GM12872 (cell line): ENCODE measurements around the gene TOMM6.

Experiments used
- TF ChIP-seq, protein P1 (sequence below): IDR thresholded peaks from 3 replicates; pipeline ENCODE4 v1.5.1; 2011; ENCODE audit warnings: low read depth, mild to moderate bottlenecking, low read length, moderate library complexity; ENCODE audit not compliant: insufficient read depth

The TOMM6 gene

DNA sequence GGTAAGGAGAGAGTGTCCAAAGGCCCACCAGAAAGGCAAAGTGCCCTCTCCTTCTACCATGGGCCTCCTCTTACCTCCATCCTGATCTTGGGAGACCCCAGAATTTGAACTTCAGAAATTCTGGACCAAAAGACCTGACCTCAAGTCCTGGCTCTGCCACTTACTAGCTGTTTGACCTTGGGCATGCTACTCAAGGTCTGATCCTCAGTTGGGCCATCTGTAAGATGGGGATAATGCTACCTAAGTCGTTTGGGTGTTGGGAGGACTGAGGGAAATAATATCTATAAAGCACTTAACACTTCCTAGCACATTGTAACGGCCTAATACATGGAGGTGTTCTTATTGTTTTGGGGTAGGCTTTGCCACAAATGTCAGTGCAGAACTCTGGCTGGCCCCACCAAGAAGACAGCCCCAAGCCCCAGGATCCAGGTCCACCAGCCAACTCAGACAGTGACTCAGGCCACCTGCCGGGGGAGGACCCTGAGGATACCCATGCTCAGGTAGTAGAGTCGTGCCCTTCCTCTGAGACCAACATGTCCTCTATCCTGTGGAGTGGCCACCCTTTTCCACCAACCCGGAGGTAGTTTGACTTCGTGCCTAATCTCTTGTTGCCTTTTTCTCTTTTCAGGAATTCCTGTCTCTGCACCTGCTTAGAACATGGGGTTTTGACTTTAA lies 4.3 kb upstream of the TOMM6 start:
- TF ChIP-seq, protein P1, sequence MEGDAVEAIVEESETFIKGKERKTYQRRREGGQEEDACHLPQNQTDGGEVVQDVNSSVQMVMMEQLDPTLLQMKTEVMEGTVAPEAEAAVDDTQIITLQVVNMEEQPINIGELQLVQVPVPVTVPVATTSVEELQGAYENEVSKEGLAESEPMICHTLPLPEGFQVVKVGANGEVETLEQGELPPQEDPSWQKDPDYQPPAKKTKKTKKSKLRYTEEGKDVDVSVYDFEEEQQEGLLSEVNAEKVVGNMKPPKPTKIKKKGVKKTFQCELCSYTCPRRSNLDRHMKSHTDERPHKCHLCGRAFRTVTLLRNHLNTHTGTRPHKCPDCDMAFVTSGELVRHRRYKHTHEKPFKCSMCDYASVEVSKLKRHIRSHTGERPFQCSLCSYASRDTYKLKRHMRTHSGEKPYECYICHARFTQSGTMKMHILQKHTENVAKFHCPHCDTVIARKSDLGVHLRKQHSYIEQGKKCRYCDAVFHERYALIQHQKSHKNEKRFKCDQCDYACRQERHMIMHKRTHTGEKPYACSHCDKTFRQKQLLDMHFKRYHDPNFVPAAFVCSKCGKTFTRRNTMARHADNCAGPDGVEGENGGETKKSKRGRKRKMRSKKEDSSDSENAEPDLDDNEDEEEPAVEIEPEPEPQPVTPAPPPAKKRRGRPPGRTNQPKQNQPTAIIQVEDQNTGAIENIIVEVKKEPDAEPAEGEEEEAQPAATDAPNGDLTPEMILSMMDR: no peak

DNA sequence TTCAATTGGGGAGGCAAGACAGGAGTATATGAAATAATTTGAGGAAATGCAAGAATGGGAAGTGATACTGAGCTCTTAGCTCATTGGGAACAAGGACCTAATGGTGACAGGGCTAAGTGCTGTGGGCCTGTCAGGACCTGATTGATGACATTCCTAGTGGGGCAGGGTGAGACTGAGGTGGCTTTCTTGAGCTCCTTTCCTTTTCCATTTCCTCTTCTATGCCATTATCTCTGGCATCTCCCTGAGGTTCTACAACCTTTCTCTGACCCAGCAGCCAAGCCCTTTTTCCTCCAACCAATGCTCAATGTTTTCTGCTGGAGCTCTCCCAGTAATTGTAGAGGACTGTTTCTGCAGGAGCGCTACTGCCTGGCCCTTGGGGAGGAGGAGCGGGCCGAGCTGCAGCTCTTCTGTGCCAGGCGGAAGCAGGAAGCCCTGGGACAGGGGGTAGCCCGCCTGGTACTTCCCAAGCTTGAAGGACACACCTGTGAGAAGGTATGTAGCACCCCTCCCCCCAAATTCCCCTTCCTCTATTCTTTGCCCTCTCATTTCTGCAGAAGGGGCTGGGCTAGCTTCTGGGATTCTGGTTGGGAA lies 2.8 kb upstream of the TOMM6 start:
- TF ChIP-seq, protein P1: no peak

- TF ChIP-seq, protein P1: no peak
These were observed 2.2 kb upstream of the TOMM6 start for GRCh38 chr6:41785254-41785653.

GRCh38 chr6:41785689-41786450 lies 1.6 kb upstream of the TOMM6 start:
- TF ChIP-seq, protein P1: no peak

GRCh38 chr6:41786451-41787218 lies 859 bp upstream of the TOMM6 start:
- TF ChIP-seq, protein P1: peak; percentile 67

GRCh38 chr6:41789390-41789724 lies 1.9 kb downstream of the TOMM6 start:
- TF ChIP-seq, protein P1: no peak

- TF ChIP-seq, protein P1: no peak
These were observed 2.6 kb downstream of the TOMM6 start for GRCh38 chr6:41790045-41790444.
